ENCODE results near the gene TEX14.
"Not testable (repeated sequence)": the region's sequence is repeated elsewhere in the genome, so short reads cannot be mapped to it uniquely, and the experiment has no call there.

Gene TEX14

GRCh38 chr17:58658804-58659713, 32.8 kb downstream of the TEX14 start:
- no peak for TF ChIP-seq CTCF (IDR thresholded peaks at IDR 0.05; ENCODE audit: insufficient read depth, low read length, poor library complexity, severe bottlenecking)
- DNase-seq (ENCODE audit: extremely low read depth, insufficient read length), result peak; percentile 83
- Histone ChIP-seq H3K4me3 (replicated peaks; ENCODE audit: low read depth, low read length) (peak overlapping the region; percentile 52), H3K36me3 (ENCODE audit: control insufficient read depth, insufficient read depth, low read length) (no peaks in the 10 kb centered on the region), H3K27me3 (replicated peaks; ENCODE audit: control insufficient read depth, insufficient read depth, low read length) (no peaks in the 10 kb centered on the region)

DNA sequence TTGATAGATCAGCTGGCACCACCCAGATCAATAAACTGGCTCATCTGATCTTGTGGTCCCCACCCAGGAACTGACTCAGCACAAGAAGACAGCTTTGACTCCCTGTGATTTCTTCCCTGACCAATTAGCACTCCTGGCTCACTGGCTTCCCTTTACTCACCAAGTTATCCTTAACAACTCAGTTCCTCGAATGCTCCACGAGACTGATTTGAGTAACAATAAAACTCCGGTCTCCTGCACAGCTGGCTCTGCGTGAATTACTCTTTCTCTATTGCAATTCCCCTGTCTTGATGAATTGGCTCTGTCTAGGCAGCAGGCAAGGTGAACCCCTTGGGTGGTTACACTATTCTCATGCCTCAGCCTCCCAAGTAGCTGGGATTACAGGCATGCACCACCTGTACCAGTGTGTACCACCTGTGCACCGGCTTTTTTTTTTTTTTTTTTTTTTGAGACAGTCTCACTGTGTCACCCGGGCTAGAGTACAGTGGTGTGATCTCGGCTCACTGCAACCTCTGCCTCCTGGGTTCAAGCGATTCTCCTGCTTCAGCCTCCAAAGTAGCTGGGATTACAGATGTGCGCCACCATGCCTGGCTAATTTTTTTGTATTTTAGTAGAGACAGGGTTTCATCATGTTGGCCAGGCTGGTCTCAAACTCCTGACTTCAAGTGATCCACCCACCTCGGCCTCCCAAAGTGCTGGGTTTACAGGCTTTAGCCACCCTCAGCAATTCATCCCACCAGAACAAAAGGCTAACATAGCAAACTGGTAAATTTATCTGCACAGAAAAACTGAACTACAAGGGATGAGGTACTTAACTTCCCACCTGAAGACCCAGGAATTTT, 33.7 kb downstream of the TEX14 start:
- H3K36me3 ChIP-seq (ENCODE audit: control insufficient read depth, insufficient read depth, low read length); H3K4me3 ChIP-seq (replicated peaks; ENCODE audit: low read depth, low read length); H3K27me3 ChIP-seq (replicated peaks; ENCODE audit: control insufficient read depth, insufficient read depth, low read length); DNase-seq (ENCODE audit: extremely low read depth, insufficient read length): not testable (repeated sequence)

GRCh38 chr17:58648236-58648635, 43.6 kb downstream of the TEX14 start:
- no peak for TF ChIP-seq CTCF (IDR thresholded peaks at IDR 0.05; ENCODE audit: insufficient read depth, low read length, poor library complexity, severe bottlenecking)
- Histone ChIP-seq H3K4me3 (replicated peaks; ENCODE audit: low read depth, low read length) (no peak overlapping the region), H3K27me3 (replicated peaks; ENCODE audit: control insufficient read depth, insufficient read depth, low read length) (no peaks in the 10 kb centered on the region; the same call in 1 of the 2 replicates), H3K36me3 (ENCODE audit: control insufficient read depth, insufficient read depth, low read length) (no peaks in the 10 kb centered on the region)
- no peak for DNase-seq (ENCODE audit: extremely low read depth, insufficient read length)

DNA sequence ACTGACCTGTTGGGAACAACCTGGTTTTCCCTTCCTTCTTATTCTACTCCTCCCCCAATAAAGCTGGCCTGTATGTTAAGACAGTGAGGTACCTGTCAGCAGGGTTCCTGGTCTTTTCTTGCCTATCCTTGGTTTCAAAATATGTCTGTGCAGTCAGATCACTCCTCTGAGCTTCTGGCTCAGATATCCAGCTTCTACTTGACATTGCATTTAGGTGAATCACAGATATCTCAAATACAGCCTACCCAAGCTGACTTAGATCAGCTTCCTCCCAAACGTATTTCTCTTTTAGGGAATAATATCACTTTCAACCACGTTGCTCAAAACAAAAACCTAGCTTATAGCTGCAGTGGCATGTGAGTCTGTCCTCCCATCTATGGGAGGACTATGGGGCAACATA, 48.7 kb downstream of the TEX14 start:
- Histone ChIP-seq H3K27me3 (replicated peaks; ENCODE audit: control insufficient read depth, insufficient read depth, low read length) (no peaks in the 10 kb centered on the region), H3K4me3 (replicated peaks; ENCODE audit: low read depth, low read length) (no peak overlapping the region), H3K36me3 (ENCODE audit: control insufficient read depth, insufficient read depth, low read length) (no peaks in the 10 kb centered on the region)
- TF ChIP-seq CTCF (IDR thresholded peaks at IDR 0.05; ENCODE audit: insufficient read depth, low read length, poor library complexity, severe bottlenecking), result no peak
- no peak for DNase-seq (ENCODE audit: extremely low read depth, insufficient read length)

GRCh38 chr17:58641887-58642311, 49.9 kb downstream of the TEX14 start:
- no peak for DNase-seq (ENCODE audit: extremely low read depth, insufficient read length)
- no peak for TF ChIP-seq CTCF (IDR thresholded peaks at IDR 0.05; ENCODE audit: insufficient read depth, low read length, poor library complexity, severe bottlenecking)
- Histone ChIP-seq H3K4me3 (replicated peaks; ENCODE audit: low read depth, low read length) (no peak overlapping the region), H3K27me3 (replicated peaks; ENCODE audit: control insufficient read depth, insufficient read depth, low read length) (no peaks in the 10 kb centered on the region), H3K36me3 (ENCODE audit: control insufficient read depth, insufficient read depth, low read length) (no peaks in the 10 kb centered on the region)

GRCh38 chr17:58640202-58640601, 51.6 kb downstream of the TEX14 start:
- TF ChIP-seq CTCF (IDR thresholded peaks at IDR 0.05; ENCODE audit: insufficient read depth, low read length, poor library complexity, severe bottlenecking), result no peak
- no peaks in the 10 kb centered on the region for H3K27me3 ChIP-seq (replicated peaks; ENCODE audit: control insufficient read depth, insufficient read depth, low read length)
- no peaks in the 10 kb centered on the region for H3K36me3 ChIP-seq (ENCODE audit: control insufficient read depth, insufficient read depth, low read length)
- no peak for DNase-seq (ENCODE audit: extremely low read depth, insufficient read length)
- H3K4me3 ChIP-seq (replicated peaks; ENCODE audit: low read depth, low read length), result no peak overlapping the region
